ENCODE data around the gene GM2A. TPM values are rescaled to one million over a fixed set of nuclear protein-coding genes. Genes with fewer than 3 reads are reported as not detected.

The GM2A gene
- total and polyA plus RNA-seq, 2 of the 8 experiments (the other 6 are each of a cell fraction or from before 2014, with no cell fraction given): 18.5 to 32.2 TPM

GRCh38 chr5:151283120-151283825 lies 30.3 kb downstream of the GM2A start (continued):
- no peak for TF ChIP-seq NRF1 (IDR thresholded peaks at IDR 0.05; ENCODE audit: low read depth, low read length)
- no peak for TF ChIP-seq TBP (IDR thresholded peaks at IDR 0.05; ENCODE audit: low read depth, low read length)
- TF ChIP-seq MAFK (IDR thresholded peaks at IDR 0.05; ENCODE audit: low read depth, low read length): no peak
- TF ChIP-seq ATF3 (IDR thresholded peaks at IDR 0.05; ENCODE audit: insufficient read depth, low read depth, low read length): no peak
- no peak for TF ChIP-seq NANOG (IDR thresholded peaks at IDR 0.05; ENCODE audit: insufficient read depth, low read depth, low read length, poor library complexity, severe bottlenecking)
- TF ChIP-seq USF2 (IDR thresholded peaks at IDR 0.05; ENCODE audit: low read length): no peak
- TF ChIP-seq CREB1 (IDR thresholded peaks at IDR 0.05): no peak
- TF ChIP-seq GABPA (IDR thresholded peaks at IDR 0.05; ENCODE audit: borderline replicate concordance, insufficient read depth, low read length): no peak
- TF ChIP-seq EZH2 (IDR thresholded peaks at IDR 0.05; ENCODE audit: low read depth, low read length, severe bottlenecking): no peak
